Keratinocyte (primary cell): ENCODE data around the gene CHST12.
"Not testable (repeated sequence)": the region's sequence is repeated elsewhere in the genome, so short reads cannot be mapped to it uniquely, and the experiment has no call there.

ENCODE experiments used
- CTCF ChIP-seq, 3 experiments: IDR thresholded peaks in 1 of 3; conservative IDR thresholded peaks in 1 of 3; optimal IDR thresholded peaks in 1 of 3; 2 replicates in 2 of 3; 3 replicates in 1 of 3; pipeline versions ENCODE3 to v1.5.1; 2011; ENCODE audit warnings: low read length in 3 of 3, mild to moderate bottlenecking in 3 of 3, moderate library complexity in 2 of 3, control low read depth in 1 of 3, inconsistent platforms in 1 of 3; ENCODE audit not compliant: insufficient read depth in 2 of 3; ENCODE audit errors: extremely low read depth in 1 of 3
- EZH2 ChIP-seq: IDR thresholded peaks from one replicate; pipeline ENCODE4 v1.6.1; 2012; ENCODE audit warnings: inconsistent platforms, mild to moderate bottlenecking, low read length, moderate library complexity

GRCh38 chr7:2453849-2454248, 50.4 kb downstream of the CHST12 start:
- not testable (repeated sequence) for TF ChIP-seq CTCF (optimal IDR thresholded peaks at IDR 0.05 in 1 of 3, IDR thresholded peaks at IDR 0.05 in 1 of 3, conservative IDR thresholded peaks at IDR 0.05 in 1 of 3; ENCODE audit: extremely low read depth in 1 of 3, insufficient read depth in 2 of 3, low read length in 3 of 3); EZH2
